Tibial nerve (tissue), 4 donors: ENCODE results near the gene FAM110D. TPM values are rescaled to one million over a fixed set of nuclear protein-coding genes. Genes with fewer than 3 reads are reported as not detected.

ENCODE experiments used
- DNase-seq, 2 donors: peaks; one replicate each; pipeline ENCODE4 v3.0.0-alpha.2; 2019; ENCODE audit warnings: low spot score in 2 of 2
- H3K27ac ChIP-seq, 4 donors: fragments of 200-600 bp; sonication (generic) in 3 of 4; one replicate each; pipeline ENCODE4 v1.5.1; 2017 to 2019; ENCODE audit warnings: mild to moderate bottlenecking in 1 of 4
- H3K27me3 ChIP-seq, 2 donors: fragments of 200-600 bp; sonication (generic) in 1 of 2; one replicate each; pipeline versions ENCODE4 v1.5.1 to v1.6.0; 2017 to 2019
- H3K36me3 ChIP-seq, 3 donors: fragments of 200-600 bp; sonication (generic); one replicate each; pipeline ENCODE4 v1.5.1; 2018 to 2019
- H3K4me1 ChIP-seq, 4 donors: fragments of 200-600 bp; sonication (generic) in 3 of 4; one replicate each; pipeline ENCODE4 v1.5.1; 2017 to 2019
- H3K4me3 ChIP-seq, 4 donors: fragments of 200-600 bp; sonication (generic) in 3 of 4; one replicate each; pipeline ENCODE4 v1.5.1; 2017 to 2019; ENCODE audit warnings: mild to moderate bottlenecking in 1 of 4, moderate library complexity in 1 of 4
- H3K9me3 ChIP-seq, 4 donors: fragments of 200-600 bp; sonication (generic) in 3 of 4; one replicate each; pipeline ENCODE4 v1.5.1; 2017 to 2019
- CTCF ChIP-seq, 5 experiments: fragments of 200-600 bp in 3 of 5; fragments of 450-650 bp in 2 of 5; sonication (generic) in 3 of 5; IDR thresholded peaks; one replicate each; pipeline ENCODE4 v1.5.1; 2016 to 2019; ENCODE audit warnings: antibody characterized with exemption in 5 of 5, mild to moderate bottlenecking in 3 of 5, moderate library complexity in 2 of 5
- EP300 ChIP-seq, 2 donors: sonication (generic); formaldehyde crosslinking; IDR thresholded peaks; one replicate each; pipeline ENCODE4 v1.6.1; 2017; ENCODE audit warnings: antibody characterized with exemption in 2 of 2, mild to moderate bottlenecking in 1 of 2
- POLR2A ChIP-seq, 2 donors: fragments of 450-650 bp; IDR thresholded peaks; one replicate each; pipeline ENCODE4 v1.6.1; 2017; ENCODE audit warnings: antibody characterized with exemption in 2 of 2, mild to moderate bottlenecking in 2 of 2, moderate library complexity in 2 of 2
- WGBS, 2 donors: methylation state at CpG; one replicate each; pipeline ENCODE4 v1.1.5; 2018; 5-methylcytosine and 5-hydroxymethylcytosine counted together
- total RNA-seq, 4 donors: library from RNA; depleted of rRNA; stranded (reverse); fragments of >200 nt; gene quantifications; one replicate each; pipeline ENCODE4 v1.1.0, GENCODE V29; 2016

FAM110D gene
- 10 to 100 TPM; 11.9 to 22.7 (median 14.2) TPM for total RNA-seq

GRCh38 chr1:26158908-26159742 is at the start of gene FAM110D:
FAM110D (plus strand) TSS chr1:26159079; CDS start chr1:26161292, 2,213 bp downstream.
- peaks cover 0 to 60% of the 10 kb centered on the region in 2 donors for H3K27me3 ChIP-seq
- peaks cover 0 to 25% (median 9%) of the 10 kb centered on the region in 4 donors for H3K4me1 ChIP-seq
- peak within 1 kb of the TSS in 1 of 4 donors; percentile 17 for H3K27ac ChIP-seq
- no peak for TF ChIP-seq CTCF (IDR thresholded peaks at IDR 0.05)
- TF ChIP-seq EP300 (IDR thresholded peaks at IDR 0.05): no peak
- TF ChIP-seq POLR2A (IDR thresholded peaks at IDR 0.05): no peak
- no peaks in the 10 kb centered on the region for H3K36me3 ChIP-seq
- DNase-seq: no peak
- peak within 1 kb of the TSS in 1 of 4 donors; percentile 62 for H3K4me3 ChIP-seq
- WGBS, 2 donors: 42 to 46% methylated on average over 6 of the region's 6 CpGs
- H3K9me3 ChIP-seq: no peaks in the 10 kb centered on the region

- no peak for DNase-seq
- Histone ChIP-seq H3K27ac (peak overlapping the region in 2 of 4 donors; percentile 89 to 94), H3K4me3 (no peak overlapping the region), H3K4me1 (peaks cover 0 to 40% (median 10%) of the 10 kb centered on the region in 4 donors), H3K27me3 (no peaks in the 10 kb centered on the region), H3K36me3 (peaks cover 0 to 4% (median 0%) of the 10 kb centered on the region in 3 donors), H3K9me3 (no peaks in the 10 kb centered on the region)
- TF ChIP-seq CTCF (IDR thresholded peaks at IDR 0.05) (no peak), POLR2A (IDR thresholded peaks at IDR 0.05) (no peak), EP300 (IDR thresholded peaks at IDR 0.05) (no peak)
- WGBS, 2 donors: 90 to 91% methylated on average over 5 of the region's 5 CpGs
Measured at GRCh38 chr1:26109229-26110164, 49.4 kb upstream of the FAM110D start.

- H3K9me3 ChIP-seq: no peaks in the 10 kb centered on the region
- H3K27me3 ChIP-seq: no peaks in the 10 kb centered on the region
- peak overlapping the region; percentile 69 to 96 (median 86) for H3K4me3 ChIP-seq
- TF ChIP-seq EP300 (IDR thresholded peaks at IDR 0.05) (peak in 1 of 2 donors; percentile 14), CTCF (IDR thresholded peaks at IDR 0.05) (no peak)
- H3K36me3 ChIP-seq: peaks cover 0 to 18% (median 0%) of the 10 kb centered on the region in 3 donors
- peaks cover 0 to 37% (median 10%) of the 10 kb centered on the region in 4 donors for H3K4me1 ChIP-seq
- WGBS, 2 donors: 0% methylated on average over 3 to 41 of the region's 85 CpGs
- peak; percentile 53 to 65 for DNase-seq
- peak overlapping the region; percentile 80 to 94 (median 89) for H3K27ac ChIP-seq
Measured at GRCh38 chr1:26110731-26111529, 47.9 kb upstream of the FAM110D start.

- Histone ChIP-seq H3K36me3 (peaks cover 0 to 25% (median 0%) of the 10 kb centered on the region in 3 donors), H3K9me3 (no peaks in the 10 kb centered on the region), H3K4me3 (peak within 1 kb of the TSS; percentile 77 to 96 (median 86)), H3K27me3 (no peaks in the 10 kb centered on the region), H3K4me1 (peaks cover 0 to 37% (median 10%) of the 10 kb centered on the region in 4 donors), H3K27ac (peak within 1 kb of the TSS; percentile 80 to 94 (median 89))
- peak; percentile 39 to 62 for TF ChIP-seq POLR2A (IDR thresholded peaks at IDR 0.05)
- TF ChIP-seq EP300 (IDR thresholded peaks at IDR 0.05): peak in 1 of 2 donors; percentile 77
- peak in 1 of 5 experiments; percentile 56 for TF ChIP-seq CTCF (IDR thresholded peaks at IDR 0.05)
- WGBS, 2 donors: 0% methylated on average over 20 of the region's 96 CpGs; no CpG with 5 or more reads in 1 of the 2 donors
- peak; percentile 85 for DNase-seq
Measured at GRCh38 chr1:26111530-26112406, 47.1 kb upstream of the FAM110D start, which contains the start of gene PDIK1L. PDIK1L (plus strand) TSS chr1:26111824; CDS start chr1:26114309, 2,485 bp downstream.
